Measurements from ENCODE around the gene PTPRU. TPM values are rescaled to one million over a fixed set of nuclear protein-coding genes. Genes with fewer than 3 reads are reported as not detected.
A peak's percentile ranks its signal among the peaks of the same experiment; 100 is the strongest.

The PTPRU gene
- total RNA-seq, 1 donor from 2014 or later: 92.5 TPM

DNA sequence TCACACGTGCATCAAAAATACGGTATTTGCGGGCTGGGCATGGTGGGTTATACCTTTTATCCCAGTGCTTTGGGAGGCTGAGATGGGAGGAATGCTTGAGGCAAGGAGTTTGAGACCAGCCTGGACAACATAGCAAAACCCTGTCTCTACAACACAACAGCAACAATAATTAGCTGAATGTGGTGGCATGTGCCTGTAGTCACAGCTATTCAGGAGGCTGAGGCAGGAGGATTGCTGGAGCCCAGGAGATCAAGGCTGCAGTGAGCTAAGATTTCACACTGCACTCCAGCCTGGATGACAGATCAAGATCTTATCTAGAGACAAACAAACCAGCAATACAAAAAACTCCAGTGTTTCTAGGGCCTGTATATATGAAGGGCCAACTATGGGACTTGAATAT, 30.6 kb downstream of the PTPRU start:
- peaks cover 22% of the 10 kb centered on the region for H3K4me1 Mint-ChIP-seq (ENCODE audit: low read depth, unreplicated experiment)
- TF ChIP-seq, protein P1, sequence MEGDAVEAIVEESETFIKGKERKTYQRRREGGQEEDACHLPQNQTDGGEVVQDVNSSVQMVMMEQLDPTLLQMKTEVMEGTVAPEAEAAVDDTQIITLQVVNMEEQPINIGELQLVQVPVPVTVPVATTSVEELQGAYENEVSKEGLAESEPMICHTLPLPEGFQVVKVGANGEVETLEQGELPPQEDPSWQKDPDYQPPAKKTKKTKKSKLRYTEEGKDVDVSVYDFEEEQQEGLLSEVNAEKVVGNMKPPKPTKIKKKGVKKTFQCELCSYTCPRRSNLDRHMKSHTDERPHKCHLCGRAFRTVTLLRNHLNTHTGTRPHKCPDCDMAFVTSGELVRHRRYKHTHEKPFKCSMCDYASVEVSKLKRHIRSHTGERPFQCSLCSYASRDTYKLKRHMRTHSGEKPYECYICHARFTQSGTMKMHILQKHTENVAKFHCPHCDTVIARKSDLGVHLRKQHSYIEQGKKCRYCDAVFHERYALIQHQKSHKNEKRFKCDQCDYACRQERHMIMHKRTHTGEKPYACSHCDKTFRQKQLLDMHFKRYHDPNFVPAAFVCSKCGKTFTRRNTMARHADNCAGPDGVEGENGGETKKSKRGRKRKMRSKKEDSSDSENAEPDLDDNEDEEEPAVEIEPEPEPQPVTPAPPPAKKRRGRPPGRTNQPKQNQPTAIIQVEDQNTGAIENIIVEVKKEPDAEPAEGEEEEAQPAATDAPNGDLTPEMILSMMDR (IDR thresholded peaks at IDR 0.05; ENCODE audit: partially characterized antibody, unreplicated experiment): no peak
- H3K9me3 Mint-ChIP-seq (ENCODE audit: unreplicated experiment): peaks cover 3% of the 10 kb centered on the region
- H3K27me3 Mint-ChIP-seq (ENCODE audit: unreplicated experiment): peaks cover 2% of the 10 kb centered on the region
- H3K27ac Mint-ChIP-seq (ENCODE audit: unreplicated experiment): no peak overlapping the region
- no peak for DNase-seq
- no peaks in the 10 kb centered on the region for H3K36me3 Mint-ChIP-seq (ENCODE audit: unreplicated experiment)
- peak overlapping the region; percentile 1 for H3K4me3 Mint-ChIP-seq (ENCODE audit: unreplicated experiment)

DNA sequence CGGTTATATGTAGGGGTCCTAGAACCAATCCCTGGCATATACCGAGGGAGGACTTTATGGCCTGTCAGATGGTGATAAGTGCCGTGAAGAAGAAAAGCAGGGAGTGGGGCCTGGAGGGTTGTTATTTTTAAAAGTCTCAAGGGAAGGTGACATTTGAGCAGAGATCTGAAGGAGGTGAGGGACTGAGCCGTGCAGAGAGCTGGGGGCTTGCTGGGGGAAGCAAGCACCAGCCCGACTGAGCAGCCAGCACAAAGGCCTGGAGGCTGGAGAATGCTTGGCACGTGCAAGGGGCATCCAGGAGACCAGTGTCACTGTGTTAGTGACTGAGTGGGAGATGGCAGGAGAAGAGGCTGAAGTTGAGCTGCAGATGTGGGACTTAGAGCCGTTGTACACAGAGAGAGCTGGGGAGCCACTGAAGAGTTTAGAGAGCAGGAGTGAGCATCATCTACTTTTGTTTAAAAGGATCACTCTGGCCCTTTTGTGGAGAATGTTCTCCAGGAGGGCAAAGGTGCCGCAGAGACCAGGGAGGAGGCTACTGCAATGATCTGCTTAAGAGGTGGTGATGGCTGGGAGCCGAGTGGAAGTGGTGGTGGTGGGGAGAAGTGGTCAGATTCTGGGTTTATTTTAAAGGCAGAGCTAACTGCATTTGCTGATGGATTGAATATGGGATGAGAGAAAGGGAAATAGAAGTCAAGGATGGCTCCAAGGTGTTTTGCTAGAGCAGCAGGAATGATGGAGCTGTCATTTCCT, 31.2 kb downstream of the PTPRU start:
- Mint-ChIP-seq H3K9me3 (ENCODE audit: unreplicated experiment) (peaks cover 3% of the 10 kb centered on the region), H3K4me1 (ENCODE audit: low read depth, unreplicated experiment) (peaks cover 24% of the 10 kb centered on the region), H3K36me3 (ENCODE audit: unreplicated experiment) (no peaks in the 10 kb centered on the region), H3K27me3 (ENCODE audit: unreplicated experiment) (peaks cover 2% of the 10 kb centered on the region), H3K4me3 (ENCODE audit: unreplicated experiment) (peak overlapping the region; percentile 1), H3K27ac (ENCODE audit: unreplicated experiment) (peak overlapping the region; percentile 19)
- no peak for DNase-seq
- TF ChIP-seq, protein P1 (IDR thresholded peaks at IDR 0.05; ENCODE audit: partially characterized antibody, unreplicated experiment): no peak

DNA sequence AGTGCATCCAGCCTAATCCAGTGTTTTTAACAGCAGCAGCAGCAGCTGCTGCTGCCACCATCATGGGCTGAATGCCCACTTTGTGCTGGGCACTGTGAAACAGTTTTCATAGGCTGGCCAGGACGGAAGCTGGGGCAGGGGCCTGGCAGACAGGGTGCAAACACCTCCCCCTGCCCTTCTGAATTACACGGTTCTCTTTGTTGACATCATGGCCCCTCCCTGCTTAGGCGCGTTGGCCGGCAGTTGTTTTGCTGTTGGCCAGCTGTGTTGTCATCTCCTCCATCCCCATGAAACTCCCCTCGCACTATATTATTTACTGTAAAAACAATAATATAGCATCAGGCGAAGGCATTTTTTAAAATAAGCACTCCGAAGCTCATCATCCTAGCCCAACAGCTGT, 33.1 kb downstream of the PTPRU start:
- H3K36me3 Mint-ChIP-seq (ENCODE audit: unreplicated experiment): no peaks in the 10 kb centered on the region
- peak overlapping the region; percentile 62 for H3K27ac Mint-ChIP-seq (ENCODE audit: unreplicated experiment)
- no peak overlapping the region for H3K4me3 Mint-ChIP-seq (ENCODE audit: unreplicated experiment)
- peaks cover 4% of the 10 kb centered on the region for H3K27me3 Mint-ChIP-seq (ENCODE audit: unreplicated experiment)
- DNase-seq: no peak
- TF ChIP-seq, protein P1 (IDR thresholded peaks at IDR 0.05; ENCODE audit: partially characterized antibody, unreplicated experiment): no peak
- peaks cover 2% of the 10 kb centered on the region for H3K9me3 Mint-ChIP-seq (ENCODE audit: unreplicated experiment)
- H3K4me1 Mint-ChIP-seq (ENCODE audit: low read depth, unreplicated experiment): peaks cover 24% of the 10 kb centered on the region

DNA sequence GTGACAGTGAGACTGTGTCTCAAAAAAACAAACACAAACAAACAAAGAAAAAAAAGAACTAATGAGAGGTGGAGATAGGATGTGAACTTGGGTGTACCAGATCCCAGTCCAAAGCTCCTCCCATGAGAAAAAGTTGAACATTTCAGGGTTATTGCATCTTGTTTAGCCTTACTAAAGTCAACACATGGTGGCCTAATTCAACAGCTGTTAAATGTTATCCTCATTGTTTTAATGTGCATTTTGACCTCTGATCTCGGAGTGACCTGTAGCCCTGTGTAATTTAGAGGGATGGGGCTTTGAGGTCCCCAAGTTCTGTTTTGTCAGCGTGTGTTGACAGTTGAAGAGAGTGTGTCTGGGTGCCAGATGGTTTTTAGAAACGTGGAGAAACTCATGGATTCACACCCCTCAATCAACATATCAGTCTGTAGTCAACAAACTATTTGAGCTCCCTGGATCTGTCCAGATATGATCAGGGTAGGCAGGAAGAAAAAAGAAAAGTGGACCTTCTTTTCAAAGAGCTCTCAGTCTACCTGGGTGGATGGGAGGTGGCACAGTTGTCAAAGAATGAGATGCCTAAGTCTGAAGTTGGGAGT, 34.7 kb downstream of the PTPRU start:
- no peak for DNase-seq
- peaks cover 24% of the 10 kb centered on the region for H3K4me1 Mint-ChIP-seq (ENCODE audit: low read depth, unreplicated experiment)
- H3K4me3 Mint-ChIP-seq (ENCODE audit: unreplicated experiment): no peak overlapping the region

More for the DNA sequence above, 34.7 kb downstream of the PTPRU start:
- H3K9me3 Mint-ChIP-seq (ENCODE audit: unreplicated experiment): peaks cover 2% of the 10 kb centered on the region
- no peak overlapping the region for H3K27ac Mint-ChIP-seq (ENCODE audit: unreplicated experiment)
- TF ChIP-seq, protein P1 (IDR thresholded peaks at IDR 0.05; ENCODE audit: partially characterized antibody, unreplicated experiment): no peak
- H3K36me3 Mint-ChIP-seq (ENCODE audit: unreplicated experiment): peaks cover 4% of the 10 kb centered on the region
- H3K27me3 Mint-ChIP-seq (ENCODE audit: unreplicated experiment): peaks cover 2% of the 10 kb centered on the region
